Stimulated activated naive CD8-positive, alpha-beta T cell treated with anti-CD3 and anti-CD28 coated beads, Interleukin-15, Interleukin-2, amounts not matched to agents 100 ng/mL and 50 ng/mL, for 24 hours (primary cell): ENCODE data around the gene ERI3.

Source experiments
- H3K27ac Mint-ChIP-seq: one replicate; pipeline ENCODE4 v1.8.0; 2021; ENCODE audit warnings: mild to moderate bottlenecking, mixed read lengths
- H3K27me3 Mint-ChIP-seq: one replicate; pipeline ENCODE4 v1.8.0; 2021; ENCODE audit warnings: mixed read lengths
- H3K36me3 Mint-ChIP-seq: one replicate; pipeline ENCODE4 v1.8.0; 2021; ENCODE audit warnings: low read depth, mixed read lengths
- H3K4me1 Mint-ChIP-seq: one replicate; pipeline ENCODE4 v1.8.0; 2021; ENCODE audit warnings: low read depth, mixed read lengths
- H3K4me3 Mint-ChIP-seq: one replicate; pipeline ENCODE4 v1.8.0; 2021; ENCODE audit warnings: mild to moderate bottlenecking, mixed read lengths
- H3K9me3 Mint-ChIP-seq: one replicate; pipeline ENCODE4 v1.8.0; 2021; ENCODE audit warnings: mixed read lengths

The ERI3 gene

DNA sequence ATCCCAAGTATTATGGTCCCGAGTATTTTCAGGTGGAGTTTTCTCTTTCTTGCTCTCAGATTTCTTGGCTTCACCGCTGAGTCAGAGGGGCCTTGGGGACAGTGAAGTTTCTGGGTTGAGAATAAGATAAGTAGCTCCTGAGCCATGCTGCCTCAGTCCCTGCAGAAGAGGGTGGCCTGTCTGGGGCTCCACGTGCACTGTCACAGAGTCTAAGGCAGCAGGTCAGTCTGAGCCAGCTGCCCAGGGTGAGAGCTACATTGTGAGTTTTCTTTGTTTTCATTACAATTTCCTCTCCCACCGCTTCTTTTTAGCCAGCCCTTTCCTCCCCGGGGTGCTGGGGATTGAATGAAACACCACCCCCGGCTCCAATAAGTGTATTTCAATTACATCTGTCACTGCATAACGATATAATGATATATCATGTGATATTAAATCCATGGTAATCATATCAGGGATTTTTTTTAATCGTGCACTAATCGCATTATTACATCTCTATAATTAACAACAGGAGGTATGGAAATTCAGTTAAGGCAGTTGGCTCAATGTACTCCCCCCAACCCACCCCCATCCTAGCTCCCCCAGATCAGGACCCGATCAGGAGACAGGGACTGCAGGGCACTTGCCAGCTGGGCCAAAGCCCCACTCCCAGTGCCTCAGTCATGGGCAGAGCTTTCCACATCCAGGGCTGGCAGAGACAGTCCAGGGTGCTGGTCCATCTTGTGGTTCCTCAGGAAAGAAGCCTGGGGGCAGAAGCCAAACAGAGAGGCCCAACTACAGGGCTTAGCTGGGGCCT lies 98.1 kb downstream of the ERI3 start:
- Mint-ChIP-seq H3K4me1 (no peaks in the 10 kb centered on the region), H3K9me3 (no peaks in the 10 kb centered on the region), H3K4me3 (no peak overlapping the region), H3K27me3 (no peaks in the 10 kb centered on the region), H3K36me3 (no peaks in the 10 kb centered on the region), H3K27ac (no peak overlapping the region)

DNA sequence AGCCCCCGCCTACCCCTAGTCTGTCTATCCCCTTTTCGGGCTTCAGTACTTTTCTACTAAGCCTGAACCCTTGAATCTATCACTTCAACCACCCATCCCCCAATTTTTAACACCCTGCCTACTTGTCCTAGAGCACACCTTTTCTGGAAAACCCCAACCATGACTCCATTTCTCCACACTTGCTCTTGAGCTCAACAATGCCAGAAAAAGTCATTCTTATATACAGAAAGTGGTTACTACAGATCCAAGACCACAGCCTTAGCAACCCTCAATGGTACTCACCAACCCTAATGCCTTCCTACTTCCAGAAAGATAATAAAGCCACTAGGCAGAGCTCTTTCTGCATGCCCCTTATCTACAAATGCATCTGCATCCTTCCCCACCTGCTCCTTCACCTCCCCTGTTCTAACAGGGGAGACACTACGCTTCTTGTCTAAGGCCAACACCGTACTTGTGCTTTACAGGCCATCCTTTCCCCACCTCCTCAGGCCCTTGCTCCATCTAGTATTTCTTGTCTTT lies 100.6 kb downstream of the ERI3 start:
- Mint-ChIP-seq H3K27me3 (no peaks in the 10 kb centered on the region), H3K4me3 (no peak overlapping the region), H3K9me3 (no peaks in the 10 kb centered on the region), H3K4me1 (no peaks in the 10 kb centered on the region), H3K36me3 (no peaks in the 10 kb centered on the region), H3K27ac (no peak overlapping the region)

DNA sequence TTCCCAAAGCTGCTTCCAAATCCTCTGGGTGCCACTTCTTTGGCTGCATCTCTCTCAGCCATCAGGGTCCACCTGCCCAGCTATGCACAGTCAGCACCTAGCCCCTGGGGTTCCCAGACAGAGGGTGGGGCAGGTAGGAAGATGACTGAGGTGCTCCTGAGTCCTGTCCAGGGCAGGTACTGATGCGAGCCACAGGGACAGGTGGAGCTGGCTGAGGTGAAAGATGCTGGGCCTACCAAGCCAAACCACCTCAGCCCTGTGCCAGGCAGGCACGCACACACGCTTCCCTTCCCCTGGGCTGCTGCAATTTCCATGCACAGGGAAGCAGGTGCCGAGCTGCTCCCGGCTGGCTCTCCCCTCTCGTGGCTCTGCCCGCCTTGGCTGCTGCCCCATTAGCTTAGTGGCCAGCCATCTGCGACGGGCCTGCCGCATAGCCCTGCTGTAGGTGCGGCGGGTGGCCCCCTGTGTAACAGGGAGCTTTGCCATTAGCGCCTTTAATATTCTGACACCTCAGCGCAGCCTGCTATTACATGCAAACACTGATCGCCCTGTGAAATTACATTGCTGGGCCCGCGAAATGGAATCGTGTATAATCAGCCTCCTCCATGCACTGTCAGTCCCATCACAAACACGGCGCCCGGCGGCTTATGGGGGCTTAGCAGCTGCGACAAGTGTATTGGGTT lies 102.9 kb downstream of the ERI3 start:
- H3K27ac Mint-ChIP-seq: no peak overlapping the region
- no peaks in the 10 kb centered on the region for H3K36me3 Mint-ChIP-seq
- no peaks in the 10 kb centered on the region for H3K9me3 Mint-ChIP-seq
- H3K27me3 Mint-ChIP-seq: no peaks in the 10 kb centered on the region
- H3K4me1 Mint-ChIP-seq: no peaks in the 10 kb centered on the region
- H3K4me3 Mint-ChIP-seq: no peak overlapping the region

DNA sequence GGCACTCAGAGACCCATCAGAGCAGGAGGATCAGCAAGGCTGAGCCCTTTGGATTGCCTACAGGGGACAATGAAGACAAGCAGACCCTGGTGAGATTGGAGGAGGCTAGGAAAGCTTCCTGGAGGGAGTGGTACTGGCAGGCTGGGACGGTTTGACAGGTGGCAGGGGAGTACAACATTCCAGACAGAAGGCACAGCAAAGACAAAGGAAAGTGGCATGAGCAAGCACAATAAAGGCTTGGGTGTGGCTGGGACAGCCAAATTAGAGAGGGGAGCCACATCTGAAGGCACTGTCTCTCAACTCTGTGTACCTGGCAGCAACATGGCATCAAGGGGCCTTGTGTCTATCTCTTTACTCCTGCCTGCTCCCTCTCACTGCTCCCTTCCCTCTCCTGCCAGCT lies 103.6 kb downstream of the ERI3 start:
- Mint-ChIP-seq H3K27ac (no peak overlapping the region), H3K4me1 (no peaks in the 10 kb centered on the region), H3K4me3 (no peak overlapping the region), H3K9me3 (no peaks in the 10 kb centered on the region), H3K36me3 (no peaks in the 10 kb centered on the region), H3K27me3 (no peaks in the 10 kb centered on the region)

DNA sequence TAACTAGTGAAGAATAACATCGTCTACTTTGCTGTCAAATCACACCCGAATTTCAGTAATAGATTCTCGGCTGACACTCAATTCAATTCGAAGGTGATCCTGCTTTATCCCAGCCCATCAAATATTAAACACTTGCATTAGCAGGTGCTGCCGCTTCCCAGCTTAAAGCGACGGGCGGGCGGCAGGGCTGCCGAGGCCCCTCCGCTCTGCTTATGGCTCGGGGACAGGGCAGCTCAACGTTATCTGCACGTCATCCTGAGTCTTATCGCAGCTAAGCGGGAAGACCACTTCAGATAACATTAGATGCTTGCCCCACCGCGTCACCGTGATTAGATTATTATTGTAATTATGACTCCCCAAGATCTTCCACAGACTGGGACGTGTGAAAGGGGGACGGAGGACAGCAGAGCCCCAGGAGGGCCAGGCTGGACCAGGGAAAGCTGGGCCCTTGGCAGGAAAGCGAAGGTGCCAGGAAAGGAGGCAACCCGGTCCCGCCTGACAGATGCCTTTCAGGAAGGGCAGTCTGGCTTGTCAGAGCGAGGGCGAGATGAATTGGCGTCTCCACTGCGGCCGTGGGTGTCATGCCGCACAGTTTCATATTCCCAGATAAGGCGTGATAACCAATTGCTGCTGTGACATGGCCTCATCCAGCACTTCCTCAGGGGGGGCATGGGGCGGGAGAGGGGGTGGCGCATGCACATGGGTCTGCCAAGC lies 104.8 kb downstream of the ERI3 start:
- Mint-ChIP-seq H3K4me3 (no peak overlapping the region), H3K27me3 (no peaks in the 10 kb centered on the region), H3K27ac (no peak overlapping the region), H3K36me3 (no peaks in the 10 kb centered on the region), H3K4me1 (no peaks in the 10 kb centered on the region), H3K9me3 (no peaks in the 10 kb centered on the region)

DNA sequence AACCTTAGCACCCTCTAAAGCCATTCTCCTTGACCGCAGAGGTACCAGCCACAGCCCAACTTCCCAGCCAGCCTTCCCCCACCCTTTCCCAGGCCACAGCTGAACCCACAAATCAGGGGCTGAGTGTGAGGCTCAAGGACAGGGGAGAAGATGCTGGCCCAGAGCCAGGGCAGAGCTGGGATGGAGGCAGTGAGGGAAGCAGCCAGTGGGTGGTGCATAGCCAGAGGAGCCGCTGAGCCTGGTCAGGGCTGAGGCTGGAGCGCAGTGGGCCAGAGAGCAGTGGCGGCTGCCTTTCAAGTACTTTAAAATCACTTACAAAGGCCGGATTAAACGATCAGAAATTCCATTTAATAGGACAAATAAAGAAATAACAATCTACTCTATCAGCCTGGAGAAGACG lies 105.5 kb downstream of the ERI3 start:
- no peaks in the 10 kb centered on the region for H3K36me3 Mint-ChIP-seq
- H3K4me3 Mint-ChIP-seq: no peak overlapping the region
- no peaks in the 10 kb centered on the region for H3K27me3 Mint-ChIP-seq
- H3K9me3 Mint-ChIP-seq: no peaks in the 10 kb centered on the region
- H3K4me1 Mint-ChIP-seq: no peaks in the 10 kb centered on the region
- H3K27ac Mint-ChIP-seq: no peak overlapping the region

DNA sequence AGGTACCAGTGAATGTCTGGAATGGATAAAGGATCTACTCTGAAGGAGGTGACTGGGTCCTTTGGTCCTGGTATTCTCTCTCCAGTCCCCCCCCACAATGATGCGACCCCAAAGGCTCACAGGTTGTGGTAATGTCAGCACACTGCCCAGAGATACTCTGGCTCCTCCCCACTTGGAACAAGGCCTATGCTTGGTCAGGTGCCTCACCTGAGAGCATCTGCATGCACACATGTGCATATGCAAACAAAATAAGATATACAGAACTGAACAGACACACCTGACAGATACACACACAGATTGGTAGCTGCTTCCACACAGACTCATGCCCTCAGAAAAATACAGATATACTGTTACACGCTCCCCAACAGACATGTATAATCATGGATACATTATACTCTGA lies 108.3 kb downstream of the ERI3 start:
- Mint-ChIP-seq H3K4me3 (no peak overlapping the region), H3K4me1 (no peaks in the 10 kb centered on the region), H3K27me3 (no peaks in the 10 kb centered on the region), H3K36me3 (no peaks in the 10 kb centered on the region), H3K27ac (no peak overlapping the region), H3K9me3 (no peaks in the 10 kb centered on the region)

DNA sequence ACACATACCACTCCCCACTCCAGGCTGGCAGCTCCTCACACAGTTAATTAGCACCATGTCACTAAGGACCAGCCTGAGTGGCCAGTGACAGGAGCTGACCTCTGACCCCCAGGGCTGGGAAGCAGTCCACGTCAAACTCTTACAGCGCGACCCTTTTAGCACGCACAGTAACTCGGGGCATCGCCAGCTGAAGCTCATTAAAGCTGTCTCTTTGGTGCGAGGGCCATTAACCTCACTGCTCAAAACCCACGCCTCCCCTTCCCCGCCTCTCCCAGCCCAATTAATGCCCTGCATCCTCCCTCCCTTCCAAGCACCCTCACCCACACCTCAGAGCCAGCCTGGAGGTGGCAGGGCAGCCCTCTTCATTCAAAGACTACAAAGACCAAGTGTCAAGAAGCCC lies 110.1 kb downstream of the ERI3 start:
- Mint-ChIP-seq H3K9me3 (no peaks in the 10 kb centered on the region), H3K27ac (no peak overlapping the region), H3K4me3 (no peak overlapping the region), H3K36me3 (no peaks in the 10 kb centered on the region), H3K27me3 (no peaks in the 10 kb centered on the region), H3K4me1 (no peaks in the 10 kb centered on the region)

DNA sequence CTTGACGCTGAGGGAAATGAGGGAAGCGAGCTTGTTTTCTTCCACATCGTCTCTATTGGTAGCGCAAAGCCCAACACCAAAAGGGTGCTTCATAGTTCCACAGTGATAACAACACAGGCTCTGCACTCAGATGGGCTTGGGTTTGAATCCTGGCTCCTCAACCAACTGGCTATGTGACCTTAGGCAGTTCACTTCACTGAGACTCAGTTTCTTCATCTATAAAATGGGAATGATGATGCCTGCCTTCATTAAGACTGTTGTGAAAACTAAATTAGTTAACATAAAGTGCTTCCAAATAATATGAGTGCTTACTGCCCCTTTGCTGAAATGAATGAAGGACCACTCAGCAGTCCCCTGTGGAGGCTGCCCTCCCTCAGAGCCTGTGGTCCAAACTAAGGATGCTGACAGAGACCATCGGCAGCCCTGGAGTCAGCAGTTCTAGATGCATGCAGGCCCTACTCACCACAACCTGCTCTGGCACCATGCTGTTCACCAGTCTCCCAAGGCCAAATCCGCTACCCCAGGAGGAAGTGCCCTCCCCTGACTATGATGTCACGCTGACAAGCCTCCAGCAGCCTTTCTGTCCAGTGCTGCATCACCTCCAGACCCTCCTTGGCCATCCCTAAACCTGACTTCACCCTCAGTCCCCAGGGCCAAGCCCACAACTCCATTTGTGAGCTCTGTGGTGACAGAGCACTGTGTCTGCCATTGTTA lies 111.1 kb downstream of the ERI3 start:
- H3K36me3 Mint-ChIP-seq: no peaks in the 10 kb centered on the region
- peaks cover 6% of the 10 kb centered on the region for H3K4me1 Mint-ChIP-seq
- no peak overlapping the region for H3K27ac Mint-ChIP-seq
- H3K27me3 Mint-ChIP-seq: no peaks in the 10 kb centered on the region
- H3K4me3 Mint-ChIP-seq: no peak overlapping the region
- no peaks in the 10 kb centered on the region for H3K9me3 Mint-ChIP-seq

DNA sequence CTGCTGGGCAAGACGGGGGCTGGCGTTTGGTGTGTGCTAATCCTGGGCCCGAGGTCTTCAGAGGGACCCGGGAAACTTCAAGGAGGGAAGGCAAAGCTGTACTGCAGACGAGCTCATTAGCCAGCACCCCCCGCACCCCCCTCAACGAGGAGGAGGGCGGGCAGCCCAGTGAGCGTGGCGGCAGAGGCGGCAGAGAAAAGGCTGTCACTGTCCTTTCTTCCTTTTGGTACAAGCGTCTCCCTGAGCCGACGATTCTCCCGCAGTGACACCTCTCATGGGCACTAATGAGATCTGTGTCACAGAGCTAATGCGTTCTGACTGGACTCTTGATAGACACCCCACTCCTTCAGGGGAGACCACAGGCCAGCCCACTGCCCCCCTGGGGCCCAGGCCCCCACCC lies 112.3 kb downstream of the ERI3 start:
- Mint-ChIP-seq H3K36me3 (no peaks in the 10 kb centered on the region), H3K27me3 (no peaks in the 10 kb centered on the region), H3K4me3 (no peak overlapping the region), H3K4me1 (peaks cover 13% of the 10 kb centered on the region), H3K9me3 (no peaks in the 10 kb centered on the region), H3K27ac (no peak overlapping the region)

DNA sequence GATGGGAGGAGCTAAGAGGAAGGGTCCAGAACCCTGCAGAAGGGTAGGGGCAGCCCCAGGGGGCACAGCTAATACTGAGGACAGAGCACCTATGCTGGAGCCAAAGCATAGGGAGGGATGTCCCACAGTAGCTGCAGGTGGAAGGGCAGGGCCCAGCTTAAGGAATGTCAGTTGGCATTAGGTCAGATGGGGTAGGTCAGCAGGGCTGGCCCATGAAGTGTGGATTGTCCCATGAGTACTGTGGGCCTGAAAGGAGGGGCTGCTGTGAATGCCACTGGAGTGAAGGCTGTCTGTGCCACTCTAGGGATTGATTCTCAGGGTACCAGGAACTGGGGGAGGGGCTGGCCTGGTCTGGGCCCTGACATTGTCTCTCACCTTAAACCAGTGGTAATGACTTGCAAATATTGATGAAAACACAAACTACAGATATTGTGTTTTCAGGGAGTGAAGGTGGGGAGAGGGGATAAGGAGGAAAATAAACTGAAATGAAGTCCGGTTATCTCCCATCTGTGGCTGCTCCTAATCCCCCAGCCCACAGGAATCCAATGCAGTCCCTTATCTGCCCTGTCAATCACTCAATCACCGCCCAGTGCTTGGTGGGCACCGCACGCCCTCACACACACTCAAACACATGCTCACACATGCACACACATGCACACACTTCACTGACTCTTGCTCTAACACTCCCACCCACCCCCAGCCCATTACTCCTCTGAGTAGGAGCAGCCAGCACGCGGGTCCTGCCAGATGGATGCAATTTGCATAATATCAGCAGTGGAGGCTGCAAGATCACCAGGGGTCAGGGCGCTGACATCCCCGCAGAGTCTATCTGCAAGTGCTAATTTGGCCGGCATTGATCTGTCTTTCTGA lies 114.0 kb downstream of the ERI3 start:
- Mint-ChIP-seq H3K36me3 (no peaks in the 10 kb centered on the region), H3K27ac (no peak overlapping the region), H3K9me3 (no peaks in the 10 kb centered on the region), H3K4me3 (no peak overlapping the region), H3K4me1 (peaks cover 13% of the 10 kb centered on the region), H3K27me3 (no peaks in the 10 kb centered on the region)

DNA sequence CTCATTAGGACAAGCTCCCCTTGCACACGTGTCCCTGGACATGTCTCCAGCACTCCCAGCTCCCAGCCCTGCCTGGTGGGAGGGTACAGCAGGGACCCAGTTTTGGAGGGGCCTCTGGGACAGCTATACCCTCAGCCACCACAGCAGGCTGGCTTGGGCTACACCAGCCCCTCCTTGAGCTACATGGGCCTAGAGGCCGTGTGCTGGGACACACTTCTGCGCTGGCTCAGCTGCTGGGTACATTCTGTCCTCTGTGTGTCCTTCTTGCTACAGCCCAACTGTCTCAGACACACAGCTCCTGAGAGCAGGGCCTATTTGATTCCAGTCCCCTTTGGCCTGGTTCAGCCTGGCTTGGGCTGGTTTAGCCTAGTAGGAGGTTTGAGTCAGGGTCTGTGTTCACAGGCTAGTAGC lies 115.1 kb downstream of the ERI3 start:
- H3K9me3 Mint-ChIP-seq: no peaks in the 10 kb centered on the region
- H3K27me3 Mint-ChIP-seq: no peaks in the 10 kb centered on the region
- H3K4me1 Mint-ChIP-seq: peaks cover 13% of the 10 kb centered on the region
- H3K4me3 Mint-ChIP-seq: no peak overlapping the region
- H3K36me3 Mint-ChIP-seq: peaks cover 3% of the 10 kb centered on the region
- no peak overlapping the region for H3K27ac Mint-ChIP-seq

DNA sequence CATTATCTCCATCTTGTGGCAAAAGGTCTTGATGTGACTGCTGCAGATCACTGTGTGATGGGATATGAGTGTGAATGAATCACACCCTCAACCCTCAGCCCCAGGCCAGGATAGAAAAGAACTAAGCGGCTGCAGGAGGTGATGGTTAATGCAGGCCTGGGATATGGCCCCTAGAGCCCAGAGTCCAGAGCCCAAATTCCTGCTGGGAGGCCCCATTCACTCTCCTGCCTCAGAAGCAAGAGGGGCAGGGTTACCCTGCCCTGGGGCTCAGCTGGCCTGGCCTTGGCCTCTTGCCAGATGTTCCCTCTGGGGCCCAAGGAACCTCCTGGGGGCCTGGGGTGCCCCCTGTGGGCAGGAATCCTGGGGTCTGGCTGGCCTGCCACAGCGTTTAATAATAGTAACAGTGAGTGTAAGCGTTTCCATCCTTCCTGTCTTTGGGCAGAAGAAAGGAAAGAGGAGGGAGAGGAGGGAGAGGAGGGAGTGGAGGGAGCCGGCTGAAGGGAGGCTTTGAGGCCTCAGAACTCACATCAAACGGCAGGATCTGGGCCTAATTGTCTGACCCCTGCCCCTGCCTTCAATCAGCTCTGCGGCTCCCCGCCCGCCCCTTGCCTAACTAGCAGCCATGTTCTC lies 115.6 kb downstream of the ERI3 start:
- H3K4me3 Mint-ChIP-seq: no peak overlapping the region
- peaks cover 4% of the 10 kb centered on the region for H3K36me3 Mint-ChIP-seq
- H3K27ac Mint-ChIP-seq: no peak overlapping the region
- no peaks in the 10 kb centered on the region for H3K9me3 Mint-ChIP-seq
- H3K27me3 Mint-ChIP-seq: no peaks in the 10 kb centered on the region
- peaks cover 13% of the 10 kb centered on the region for H3K4me1 Mint-ChIP-seq

DNA sequence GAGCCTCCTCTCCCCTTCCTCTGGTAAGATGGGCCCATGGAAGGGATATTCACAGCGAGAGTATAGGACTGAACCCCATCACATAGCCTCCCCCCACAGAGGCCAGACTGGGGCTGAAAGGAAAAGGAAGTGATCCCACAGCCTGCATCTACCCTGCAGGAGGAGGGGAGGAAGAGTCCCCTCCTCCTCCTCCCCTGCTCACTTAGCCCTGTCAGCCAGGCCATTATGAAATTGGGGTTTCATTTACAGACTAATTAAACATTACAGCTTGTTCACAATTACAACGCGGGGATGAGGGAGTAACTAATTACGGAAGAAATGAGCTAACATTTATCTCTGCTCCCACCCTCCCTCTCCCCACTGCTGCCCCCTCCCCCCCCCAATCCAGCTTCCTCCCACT lies 116.4 kb downstream of the ERI3 start:
- peaks cover 9% of the 10 kb centered on the region for H3K36me3 Mint-ChIP-seq
- H3K27ac Mint-ChIP-seq: no peak overlapping the region
- no peaks in the 10 kb centered on the region for H3K9me3 Mint-ChIP-seq

More for the DNA sequence above, 116.4 kb downstream of the ERI3 start:
- no peak overlapping the region for H3K4me3 Mint-ChIP-seq
- H3K4me1 Mint-ChIP-seq: peaks cover 13% of the 10 kb centered on the region
- H3K27me3 Mint-ChIP-seq: no peaks in the 10 kb centered on the region
